Parathyroid adenoma (tissue), 2 donors: ENCODE data around the gene FOXJ3.

ENCODE experiments used
- H2AFZ ChIP-seq: fragments of 300-600 bp; sonication (generic); one replicate; pipeline ENCODE4 v1.7.0; 2017; ENCODE audit warnings: antibody characterized with exemption, mild to moderate bottlenecking
- H3K27ac ChIP-seq: fragments of 300-600 bp; sonication (generic); one replicate; pipeline ENCODE4 v1.7.0; 2017
- H3K27me3 ChIP-seq: fragments of 300-600 bp; sonication (generic); one replicate; pipeline ENCODE4 v1.7.0; 2017; ENCODE audit warnings: low read length; ENCODE audit not compliant: control insufficient read depth, insufficient read depth
- H3K36me3 ChIP-seq: fragments of 300-600 bp; sonication (generic); one replicate; pipeline ENCODE4 v1.7.0; 2017; ENCODE audit warnings: low read length; ENCODE audit not compliant: control insufficient read depth, insufficient read depth
- H3K4me1 ChIP-seq: fragments of 300-600 bp; sonication (generic); one replicate; pipeline ENCODE4 v1.7.0; 2017; ENCODE audit warnings: control low read depth
- H3K4me2 ChIP-seq: fragments of 300-600 bp; sonication (generic); one replicate; pipeline ENCODE4 v1.7.0; 2017; ENCODE audit warnings: low read length
- H3K4me3 ChIP-seq: fragments of 300-600 bp; sonication (generic); one replicate; pipeline ENCODE4 v1.7.0; 2017; ENCODE audit warnings: low read depth, low read length
- H3K79me2 ChIP-seq: fragments of 300-600 bp; sonication (generic); one replicate; pipeline ENCODE4 v1.7.0; 2017; ENCODE audit warnings: control low read depth
- H3K9ac ChIP-seq: fragments of 300-600 bp; sonication (generic); one replicate; pipeline ENCODE4 v1.7.0; 2017; ENCODE audit warnings: mild to moderate bottlenecking
- H3K9me3 ChIP-seq: fragments of 300-600 bp; sonication (generic); one replicate; pipeline ENCODE4 v1.7.0; 2017; ENCODE audit warnings: low read length; ENCODE audit not compliant: control insufficient read depth
- CTCF ChIP-seq: fragments of 300-600 bp; sonication (generic); IDR thresholded peaks from one replicate; pipeline ENCODE4 v1.7.0; 2017; ENCODE audit warnings: antibody characterized with exemption, mild to moderate bottlenecking
- donor health status: primary hyperparathyroidism.

FOXJ3 gene

GRCh38 chr1:42295816-42296215 lies 39.2 kb downstream of the FOXJ3 start:
- Histone ChIP-seq H3K36me3 (no peaks in the 10 kb centered on the region), H3K4me1 (no peaks in the 10 kb centered on the region), H3K9ac (no peak overlapping the region), H3K27me3 (no peaks in the 10 kb centered on the region), H3K79me2 (peaks cover 14% of the 10 kb centered on the region), H3K4me3 (no peak overlapping the region), H3K4me2 (no peak overlapping the region), H2AFZ (no peak overlapping the region), H3K9me3 (no peaks in the 10 kb centered on the region), H3K27ac (no peak overlapping the region)
- no peak for TF ChIP-seq CTCF

DNA sequence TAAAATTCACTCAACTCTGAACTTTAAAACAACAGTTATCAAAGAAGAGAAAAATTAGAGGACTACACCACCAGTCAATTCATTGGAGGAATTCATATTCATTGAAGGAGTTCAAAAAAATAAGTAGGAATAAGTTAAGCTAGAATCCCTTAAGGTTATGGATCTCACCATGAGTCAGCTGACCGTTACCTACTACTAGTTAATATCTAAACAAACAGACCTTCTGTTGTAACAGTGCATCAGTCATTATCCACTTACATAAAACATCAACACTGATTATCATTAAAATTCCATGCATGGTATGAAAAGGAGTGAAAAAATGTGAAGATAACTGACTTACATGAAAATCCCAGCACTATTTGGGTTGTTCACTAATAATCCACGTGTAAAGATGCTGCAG lies 44.9 kb downstream of the FOXJ3 start:
- Histone ChIP-seq H3K4me1 (no peaks in the 10 kb centered on the region), H2AFZ (no peak overlapping the region), H3K9ac (no peak overlapping the region), H3K4me2 (no peak overlapping the region), H3K79me2 (peaks cover 2% of the 10 kb centered on the region), H3K27me3 (no peaks in the 10 kb centered on the region), H3K9me3 (no peaks in the 10 kb centered on the region), H3K27ac (no peak overlapping the region), H3K4me3 (no peak overlapping the region), H3K36me3 (no peaks in the 10 kb centered on the region)
- no peak for TF ChIP-seq CTCF

DNA sequence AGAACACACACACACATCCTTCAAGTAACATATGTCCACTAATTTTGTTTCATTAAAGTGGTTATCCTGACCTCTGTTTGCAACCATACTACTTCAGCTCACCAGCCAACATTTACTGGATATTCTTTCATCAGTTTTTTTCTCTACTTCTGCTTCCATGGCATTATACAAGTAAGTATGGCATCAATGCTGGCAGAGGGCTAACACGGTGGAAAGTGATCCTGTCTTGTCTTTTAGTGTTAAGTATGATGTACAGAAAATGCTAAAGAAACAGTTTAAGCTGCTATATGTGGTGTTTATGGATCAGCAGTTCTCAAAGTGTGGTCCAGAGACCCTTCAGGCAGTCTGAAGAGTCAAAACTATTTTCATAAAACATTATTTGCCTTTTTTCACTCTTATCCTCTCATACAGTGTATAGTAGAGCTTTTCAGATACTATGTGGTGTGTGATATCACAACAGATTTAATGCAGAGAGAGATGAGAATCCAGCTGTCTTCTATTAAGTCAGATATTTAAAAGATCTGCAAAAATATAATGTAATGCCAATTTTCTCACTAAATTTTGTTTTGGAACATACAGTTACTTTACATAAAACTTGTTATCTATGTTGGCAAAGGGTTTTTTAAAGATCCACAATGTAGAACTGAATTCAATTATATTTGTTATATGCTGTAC lies 46.6 kb downstream of the FOXJ3 start:
- no peak for TF ChIP-seq CTCF
- Histone ChIP-seq H3K79me2 (peaks cover 3% of the 10 kb centered on the region), H3K9me3 (no peaks in the 10 kb centered on the region), H3K27me3 (no peaks in the 10 kb centered on the region), H3K9ac (no peak overlapping the region), H3K36me3 (no peaks in the 10 kb centered on the region), H3K4me3 (no peak overlapping the region), H3K4me1 (no peaks in the 10 kb centered on the region), H2AFZ (no peak overlapping the region), H3K27ac (no peak overlapping the region), H3K4me2 (no peak overlapping the region)

DNA sequence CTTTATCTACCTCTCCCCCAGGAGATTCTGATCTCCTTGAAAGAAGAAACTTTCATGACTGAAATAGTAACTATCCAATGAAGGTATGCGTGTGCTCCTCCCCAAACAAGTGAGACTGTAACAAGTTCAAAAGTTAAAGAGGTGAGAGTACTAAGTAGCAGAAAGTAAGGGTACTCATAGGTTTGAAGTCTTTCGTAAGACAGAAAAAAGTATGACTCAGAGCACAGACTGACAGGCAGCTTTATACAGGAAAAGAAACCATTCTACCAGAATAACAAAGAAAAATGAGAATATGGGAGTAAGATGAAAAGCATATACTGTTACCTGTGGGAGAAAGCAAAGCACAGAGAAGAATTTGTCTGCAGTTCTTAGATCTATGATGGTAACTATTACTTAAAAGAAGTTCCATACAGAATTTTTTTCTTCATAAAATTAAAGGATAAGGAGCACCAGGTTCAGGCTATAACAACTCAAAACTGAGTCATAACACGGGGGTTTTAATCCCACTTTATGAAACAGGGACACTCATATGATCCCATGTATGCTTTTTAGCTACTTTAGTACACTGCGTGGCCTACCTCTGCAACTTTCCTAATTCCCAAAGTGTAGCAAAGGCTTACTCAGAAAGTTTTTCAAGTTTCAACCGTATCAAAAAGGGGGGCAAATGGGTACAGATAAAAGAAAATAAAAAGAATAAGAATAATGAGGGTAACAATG lies 52.0 kb downstream of the FOXJ3 start:
- no peak overlapping the region for H3K4me3 ChIP-seq
- no peak overlapping the region for H3K27ac ChIP-seq
- peaks cover 4% of the 10 kb centered on the region for H3K4me1 ChIP-seq
- H3K9me3 ChIP-seq, result no peaks in the 10 kb centered on the region
- no peak overlapping the region for H3K4me2 ChIP-seq
- no peak overlapping the region for H2AFZ ChIP-seq
- no peak overlapping the region for H3K9ac ChIP-seq
- TF ChIP-seq CTCF, result no peak
- H3K27me3 ChIP-seq, result no peaks in the 10 kb centered on the region
- H3K79me2 ChIP-seq, result peaks cover 3% of the 10 kb centered on the region
- no peaks in the 10 kb centered on the region for H3K36me3 ChIP-seq
